Muscle layer of colon (tissue), 2 donors: ENCODE measurements around the gene ESPL1.

ENCODE experiments used
- H3K27ac ChIP-seq: one replicate; pipeline ENCODE4 v1.7.0; 2013; ENCODE audit warnings: low read depth, mild to moderate bottlenecking, low read length, moderate library complexity
- H3K27me3 ChIP-seq, 2 donors: one replicate each; pipeline ENCODE4 v1.7.0; 2013; ENCODE audit warnings: low read length in 2 of 2, mild to moderate bottlenecking in 2 of 2; ENCODE audit not compliant: insufficient read depth in 2 of 2, control insufficient read depth in 1 of 2
- H3K36me3 ChIP-seq: one replicate; pipeline ENCODE4 v1.7.0; 2013; ENCODE audit warnings: mild to moderate bottlenecking, low read length; ENCODE audit not compliant: insufficient read depth
- H3K4me1 ChIP-seq: one replicate; pipeline ENCODE4 v1.7.0; 2013; ENCODE audit warnings: mild to moderate bottlenecking, low read length; ENCODE audit not compliant: insufficient read depth
- H3K4me3 ChIP-seq, 2 donors: one replicate each; pipeline ENCODE4 v1.7.0; 2013; ENCODE audit warnings: low read length in 2 of 2, low read depth in 1 of 2, mild to moderate bottlenecking in 1 of 2, moderate library complexity in 1 of 2
- H3K9ac ChIP-seq: one replicate; pipeline ENCODE4 v1.7.0; 2013; ENCODE audit warnings: low read length
- H3K9me3 ChIP-seq: one replicate; pipeline ENCODE4 v1.7.0; 2013; ENCODE audit warnings: mild to moderate bottlenecking, low read length
- donor health status: abdominal sarcoma.
- donor health status: Adenocarcinoma of cecum.

ESPL1 gene

DNA sequence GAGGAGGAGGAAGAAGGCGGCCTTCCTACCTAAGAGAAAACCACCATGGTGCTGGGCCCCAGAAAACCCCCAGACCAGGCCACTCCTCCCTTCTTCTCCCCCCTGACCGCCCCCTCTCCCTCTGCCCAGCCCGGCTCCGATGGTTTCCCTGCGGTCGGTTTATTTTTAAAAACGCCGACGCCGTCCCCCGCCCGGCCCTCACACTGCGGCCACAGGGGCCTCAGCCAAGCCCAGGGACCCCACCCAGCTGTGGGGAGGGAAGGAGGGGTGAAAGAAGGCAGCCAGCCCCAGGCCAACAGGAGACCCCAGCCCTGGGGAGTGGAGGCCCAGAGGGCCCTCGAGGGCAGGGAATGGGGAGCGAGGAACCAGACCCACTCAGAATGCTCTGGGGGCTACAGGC, 64.6 kb downstream of the ESPL1 start:
- Histone ChIP-seq H3K36me3 (no peaks in the 10 kb centered on the region), H3K4me1 (no peaks in the 10 kb centered on the region), H3K9ac (no peak overlapping the region), H3K27me3 (peaks cover 17 to 37% of the 10 kb centered on the region in 2 donors), H3K27ac (no peak overlapping the region), H3K9me3 (no peaks in the 10 kb centered on the region), H3K4me3 (no peak overlapping the region)

DNA sequence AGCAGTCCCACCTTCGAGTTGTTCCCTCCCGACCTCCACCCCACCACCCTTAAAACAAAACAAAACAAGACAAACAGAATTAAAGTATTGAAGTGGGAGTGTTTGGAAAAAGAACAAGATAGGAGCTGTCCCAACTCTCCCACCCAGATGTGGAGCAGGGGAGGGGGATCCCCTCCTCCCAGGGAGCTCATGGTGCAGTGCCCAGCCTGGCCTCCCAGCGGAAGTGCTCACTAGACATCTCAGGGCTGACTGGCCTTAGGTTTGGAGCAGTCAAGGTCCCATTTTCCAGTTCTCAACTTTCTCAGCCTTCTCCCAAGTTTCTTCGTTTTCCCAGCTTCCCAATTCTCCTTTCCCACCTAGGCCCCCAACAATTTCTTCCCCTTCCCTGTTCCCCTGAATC, 65.2 kb downstream of the ESPL1 start:
- H3K27me3 ChIP-seq, result peaks cover 23 to 42% of the 10 kb centered on the region in 2 donors
- no peaks in the 10 kb centered on the region for H3K4me1 ChIP-seq
- H3K9me3 ChIP-seq, result no peaks in the 10 kb centered on the region
- no peaks in the 10 kb centered on the region for H3K36me3 ChIP-seq
- no peak overlapping the region for H3K4me3 ChIP-seq
- H3K27ac ChIP-seq, result no peak overlapping the region
- H3K9ac ChIP-seq, result no peak overlapping the region

DNA sequence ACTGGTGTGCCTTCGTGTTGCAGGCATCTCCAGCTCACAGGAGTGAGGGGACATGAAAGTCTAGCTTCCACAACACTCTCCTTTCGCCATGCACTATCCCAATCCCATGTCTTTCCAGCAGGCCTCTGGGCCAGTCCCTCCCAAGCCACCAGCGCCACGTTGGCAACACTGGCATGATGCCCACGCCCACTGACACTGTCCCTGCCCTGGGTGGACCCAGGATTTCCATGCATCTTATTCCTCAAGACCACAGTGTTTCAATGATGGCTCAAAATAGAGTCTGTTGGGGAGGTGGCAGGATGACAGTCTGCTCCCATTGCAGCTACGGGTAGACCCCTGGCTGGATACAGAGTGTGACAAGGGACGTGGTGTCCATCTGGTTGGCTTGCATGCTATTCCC, 65.7 kb downstream of the ESPL1 start:
- no peak overlapping the region for H3K9ac ChIP-seq
- no peaks in the 10 kb centered on the region for H3K4me1 ChIP-seq
- no peak overlapping the region for H3K4me3 ChIP-seq
- H3K9me3 ChIP-seq, result no peaks in the 10 kb centered on the region
- peaks cover 26 to 47% of the 10 kb centered on the region in 2 donors for H3K27me3 ChIP-seq
- no peak overlapping the region for H3K27ac ChIP-seq
- no peaks in the 10 kb centered on the region for H3K36me3 ChIP-seq

DNA sequence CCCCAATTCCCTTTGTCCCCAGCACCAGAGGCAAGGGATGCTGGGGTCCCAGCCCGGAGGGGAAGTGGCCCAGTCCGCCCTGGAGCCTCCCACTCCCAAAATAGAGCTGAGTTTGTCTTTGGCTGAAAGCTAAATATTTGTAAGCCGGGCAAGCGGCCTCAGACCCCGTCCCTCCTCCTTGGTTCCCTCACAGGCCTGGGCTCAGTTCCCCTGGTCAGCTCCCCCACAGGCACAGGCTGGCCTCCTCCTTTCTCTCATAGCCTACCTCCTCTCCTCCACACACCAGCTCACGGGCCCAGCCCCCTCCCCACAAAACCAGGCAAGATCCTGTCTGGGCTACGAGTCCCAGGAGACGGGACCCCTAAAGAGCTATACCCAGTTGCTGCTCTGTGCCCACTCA, 66.7 kb downstream of the ESPL1 start:
- H3K4me1 ChIP-seq, result no peaks in the 10 kb centered on the region
- H3K4me3 ChIP-seq, result no peak overlapping the region
- H3K27me3 ChIP-seq, result peaks cover 20 to 49% of the 10 kb centered on the region in 2 donors
- H3K9me3 ChIP-seq, result no peaks in the 10 kb centered on the region
- H3K27ac ChIP-seq, result no peak overlapping the region
- no peak overlapping the region for H3K9ac ChIP-seq
- no peaks in the 10 kb centered on the region for H3K36me3 ChIP-seq

DNA sequence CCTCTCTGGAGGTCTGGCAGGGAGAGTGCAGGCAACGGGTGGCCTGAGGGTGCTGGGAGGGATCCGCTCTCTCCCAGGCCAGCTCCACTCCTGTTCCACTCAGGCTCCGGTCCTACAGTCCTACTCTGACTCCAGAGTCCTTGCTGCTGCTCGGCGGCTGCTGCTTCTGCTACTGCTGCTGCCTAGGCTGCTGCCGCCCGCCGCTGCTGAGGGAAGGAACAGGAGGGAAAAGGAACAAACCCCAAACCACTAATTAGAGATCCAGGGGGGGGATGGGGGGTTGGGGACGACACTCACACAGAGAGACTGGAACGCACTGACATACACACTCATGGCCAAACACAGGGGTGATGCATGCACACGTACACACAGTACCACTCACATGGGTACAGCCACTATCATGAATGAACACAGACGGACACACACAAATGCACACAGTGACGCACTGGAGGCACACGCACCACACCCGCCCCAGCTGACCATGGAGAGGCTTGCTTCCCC, 68.1 kb downstream of the ESPL1 start, which contains the start of gene SP7:
SP7 (minus strand) TSS at position 174 of the 501 bp plus-strand sequence. CDS start 708 bp downstream, outside the sequence.
- H3K27me3 ChIP-seq, result peaks cover 20 to 49% of the 10 kb centered on the region in 2 donors
- no peak within 1 kb of the TSS for H3K9ac ChIP-seq
- no peak within 1 kb of the TSS for H3K27ac ChIP-seq
- no peaks in the 10 kb centered on the region for H3K36me3 ChIP-seq
- H3K4me3 ChIP-seq, result no peak within 1 kb of the TSS
- no peaks in the 10 kb centered on the region for H3K4me1 ChIP-seq
- H3K9me3 ChIP-seq, result no peaks in the 10 kb centered on the region

DNA sequence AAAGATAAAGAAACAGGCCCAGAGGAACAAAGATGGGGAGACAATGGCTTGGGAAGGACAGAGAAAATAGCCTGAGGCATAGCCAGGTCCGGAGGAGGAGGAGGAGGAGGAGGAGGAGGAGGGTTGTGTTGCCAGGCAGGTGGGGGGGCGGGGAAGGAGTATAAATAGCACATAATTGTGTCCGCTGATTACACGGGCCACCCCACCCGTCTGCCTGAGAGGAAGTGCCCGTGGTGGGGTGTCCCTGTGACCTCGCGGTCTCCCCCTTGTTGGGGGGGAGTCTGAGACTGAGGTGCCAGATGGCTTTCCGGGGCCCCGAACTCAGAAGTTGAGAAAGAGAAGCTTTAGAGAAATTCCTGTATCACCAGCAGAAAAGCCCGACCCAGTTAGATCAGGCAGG, 69.9 kb downstream of the ESPL1 start:
- H3K27me3 ChIP-seq, result peaks cover 20 to 46% of the 10 kb centered on the region in 2 donors

DNA sequence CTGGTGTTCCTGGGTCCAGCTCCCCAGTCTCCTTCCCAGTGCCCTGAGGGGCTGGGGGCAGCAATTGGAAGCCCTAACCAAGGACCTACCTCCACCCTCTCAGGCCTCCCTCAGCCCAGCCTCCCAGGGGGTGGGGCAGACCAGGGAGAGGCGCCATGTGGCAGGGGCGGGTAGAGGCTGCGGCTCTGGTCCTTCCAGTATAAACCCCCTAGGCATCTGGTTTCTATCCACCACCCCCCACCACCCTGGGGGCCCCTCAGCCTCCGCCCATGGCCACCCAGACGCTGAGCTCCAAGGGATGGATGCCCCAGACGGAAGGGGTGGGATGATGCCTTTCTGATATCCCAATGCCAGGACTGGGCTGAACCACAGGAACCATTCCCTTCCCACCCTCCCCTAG, 70.8 kb downstream of the ESPL1 start:
- Histone ChIP-seq H3K9ac (no peak overlapping the region), H3K36me3 (no peaks in the 10 kb centered on the region), H3K9me3 (no peaks in the 10 kb centered on the region), H3K4me1 (no peaks in the 10 kb centered on the region), H3K4me3 (no peak overlapping the region), H3K27me3 (peaks cover 20 to 46% of the 10 kb centered on the region in 2 donors), H3K27ac (no peak overlapping the region)

More for the DNA sequence above, 69.9 kb downstream of the ESPL1 start:
- Histone ChIP-seq H3K9me3 (no peaks in the 10 kb centered on the region), H3K4me1 (no peaks in the 10 kb centered on the region), H3K27ac (no peak overlapping the region), H3K9ac (no peak overlapping the region), H3K4me3 (no peak overlapping the region), H3K36me3 (no peaks in the 10 kb centered on the region)

DNA sequence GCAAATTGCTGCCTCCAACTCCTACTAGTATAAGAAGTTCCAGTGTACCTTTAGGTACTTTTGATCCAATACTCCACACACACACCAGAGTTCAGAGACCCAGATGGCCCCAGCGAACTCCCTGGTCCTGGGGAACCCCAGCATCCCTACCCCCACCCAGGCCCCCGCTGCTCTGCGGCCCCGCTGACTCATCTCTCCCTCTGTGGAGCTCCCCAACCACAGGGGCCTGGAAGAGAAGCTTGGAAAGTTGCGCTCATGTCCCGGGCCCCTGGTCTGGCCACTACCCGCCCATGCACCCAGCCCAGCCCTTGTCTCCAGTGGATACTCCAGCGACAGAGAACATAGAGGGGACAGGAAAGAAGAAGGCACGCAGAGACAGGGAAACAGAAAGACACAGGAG, 72.3 kb downstream of the ESPL1 start:
- Histone ChIP-seq H3K4me3 (no peak overlapping the region), H3K9me3 (no peaks in the 10 kb centered on the region), H3K27me3 (peaks cover 20 to 35% of the 10 kb centered on the region in 2 donors), H3K27ac (no peak overlapping the region), H3K36me3 (no peaks in the 10 kb centered on the region), H3K4me1 (peaks cover 1% of the 10 kb centered on the region), H3K9ac (no peak overlapping the region)
